ENCODE measurements around the gene GABBR2.

GRCh38 chr9:98607152-98607551, 101.6 kb downstream of the GABBR2 start:
- TF ChIP-seq CTCF (IDR thresholded peaks at IDR 0.05; ENCODE audit: low read depth, low read length, poor library complexity, severe bottlenecking): no peak
- no peak for TF ChIP-seq EZH2phosphoT487 (IDR thresholded peaks at IDR 0.05; ENCODE audit: borderline replicate concordance, low read length)
